ENCODE data around the gene FDXR. TPM values are rescaled to one million over a fixed set of nuclear protein-coding genes. Genes with fewer than 3 reads are reported as not detected.

The FDXR gene
- total RNA-seq, 1 donor from 2014 or later: 28.1 TPM

DNA sequence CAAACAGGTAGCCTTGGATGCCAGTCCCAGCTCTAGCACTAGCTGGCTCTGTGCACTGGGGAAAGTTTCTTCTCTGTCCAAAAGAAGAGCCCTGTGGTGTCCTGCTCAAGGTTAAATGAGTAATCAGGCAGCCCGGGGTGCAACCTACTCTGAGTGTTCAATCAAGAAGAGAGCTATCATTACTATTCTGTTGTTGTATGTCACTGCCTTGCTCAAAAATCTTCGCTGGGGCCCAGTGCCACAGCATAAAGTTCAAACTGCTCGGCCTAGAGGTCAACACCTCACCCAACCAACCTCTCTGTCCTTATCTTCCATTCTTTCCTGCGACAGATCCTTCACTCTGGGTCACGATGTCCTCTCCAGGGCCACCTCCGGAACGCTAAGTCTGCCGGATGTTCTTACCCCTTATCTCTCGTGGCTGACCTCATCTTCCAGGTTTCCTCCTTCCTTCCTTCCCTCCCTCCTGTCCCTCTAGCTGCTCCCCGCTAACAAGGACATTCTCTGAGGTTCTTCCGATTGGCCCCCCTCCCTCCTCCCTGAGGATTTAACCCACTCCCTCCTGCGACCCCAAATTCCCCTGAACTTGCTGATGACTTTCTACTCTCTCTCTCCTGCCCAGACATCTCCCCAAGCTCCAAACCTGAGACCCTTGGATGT lies 4.4 kb downstream of the FDXR start:
- no peaks in the 10 kb centered on the region for H3K9me3 Mint-ChIP-seq
- TF ChIP-seq CTCF (conservative IDR thresholded peaks at IDR 0.05): no peak
- H3K4me1 Mint-ChIP-seq (ENCODE audit: unreplicated experiment): peaks cover 25% of the 10 kb centered on the region
- peaks cover 13% of the 10 kb centered on the region for H3K27me3 Mint-ChIP-seq
- peak overlapping the region; percentile 56 for H3K27ac Mint-ChIP-seq
- H3K4me3 Mint-ChIP-seq: no peak overlapping the region
- no peak for DNase-seq (ENCODE audit: extremely low spot score, unreplicated experiment)
- peaks cover 10% of the 10 kb centered on the region for H3K36me3 Mint-ChIP-seq

DNA sequence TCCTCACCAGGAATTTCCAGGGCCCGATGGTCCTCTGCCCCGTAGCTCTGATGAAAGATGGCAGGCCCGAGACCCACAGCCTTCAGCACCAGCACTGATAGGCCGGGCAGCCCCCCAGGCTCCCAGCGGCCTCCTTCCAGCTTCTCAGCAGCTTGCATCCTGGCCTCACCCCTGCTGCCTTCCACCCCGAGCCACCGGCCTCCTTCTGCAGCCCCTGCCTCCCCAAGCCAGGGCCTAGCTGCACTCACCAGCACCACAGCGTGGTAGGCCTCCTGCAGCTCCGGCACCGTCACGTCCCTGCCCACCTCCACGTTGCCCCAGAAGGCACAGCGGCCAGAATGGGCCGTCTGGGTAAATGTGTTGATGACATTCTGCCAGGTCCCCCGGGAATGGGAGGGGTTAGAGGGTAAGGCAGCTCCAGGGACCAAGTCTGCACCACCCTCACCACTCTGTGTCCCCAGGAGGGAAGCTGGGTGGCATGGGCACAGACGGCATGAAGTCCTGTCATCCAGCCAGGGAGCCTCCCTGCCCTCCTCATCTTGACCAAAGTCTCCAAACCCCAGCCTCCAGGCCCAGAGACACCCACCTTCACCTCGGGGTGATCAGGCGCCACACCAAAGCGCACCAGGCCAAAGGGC lies 6.5 kb downstream of the FDXR start:
- Mint-ChIP-seq H3K36me3 (peaks cover 8% of the 10 kb centered on the region), H3K4me3 (no peak overlapping the region), H3K4me1 (ENCODE audit: unreplicated experiment) (peaks cover 14% of the 10 kb centered on the region), H3K27me3 (peaks cover 17% of the 10 kb centered on the region), H3K9me3 (no peaks in the 10 kb centered on the region), H3K27ac (no peak overlapping the region)
- no peak for TF ChIP-seq CTCF (conservative IDR thresholded peaks at IDR 0.05)
- no peak for DNase-seq (ENCODE audit: extremely low spot score, unreplicated experiment)

GRCh38 chr17:74865504-74866197 lies 7.1 kb downstream of the FDXR start:
- no peak for TF ChIP-seq CTCF (conservative IDR thresholded peaks at IDR 0.05)
- H3K27ac Mint-ChIP-seq: no peak overlapping the region
- peaks cover 12% of the 10 kb centered on the region for H3K4me1 Mint-ChIP-seq (ENCODE audit: unreplicated experiment)
- no peaks in the 10 kb centered on the region for H3K9me3 Mint-ChIP-seq
- H3K27me3 Mint-ChIP-seq: peaks cover 22% of the 10 kb centered on the region
- no peak for DNase-seq (ENCODE audit: extremely low spot score, unreplicated experiment)
- peaks cover 8% of the 10 kb centered on the region for H3K36me3 Mint-ChIP-seq
- H3K4me3 Mint-ChIP-seq: no peak overlapping the region

DNA sequence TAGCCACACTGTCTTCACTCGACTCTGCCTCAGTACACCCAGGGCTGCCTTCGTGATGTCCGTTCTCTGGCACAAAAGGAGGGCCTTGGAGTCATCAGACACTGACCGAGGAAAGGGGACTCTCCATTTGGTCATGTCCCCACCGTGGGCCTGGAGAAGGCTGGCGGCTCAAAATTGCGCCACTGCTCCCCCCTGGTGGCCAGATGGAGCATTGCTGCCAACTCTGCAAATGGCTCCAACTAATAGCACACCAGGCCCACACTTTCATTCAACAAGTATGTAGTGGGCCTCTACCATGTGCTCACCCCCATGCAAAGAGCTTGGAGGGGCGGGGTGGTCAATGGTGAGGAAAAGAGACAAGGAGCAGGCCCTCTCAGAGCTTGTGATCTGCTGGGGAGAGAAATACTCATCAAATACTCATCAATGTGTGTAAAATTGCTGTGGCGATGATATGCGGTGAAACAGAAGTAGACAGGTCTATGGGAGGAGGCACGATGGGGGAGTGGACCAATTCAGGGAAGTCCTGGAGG lies 7.9 kb downstream of the FDXR start:
- peaks cover 28% of the 10 kb centered on the region for H3K27me3 Mint-ChIP-seq
- peak; percentile 93 for TF ChIP-seq CTCF (conservative IDR thresholded peaks at IDR 0.05)
- peak; percentile 87 for DNase-seq (ENCODE audit: extremely low spot score, unreplicated experiment)
- H3K4me1 Mint-ChIP-seq (ENCODE audit: unreplicated experiment): peaks cover 12% of the 10 kb centered on the region
- H3K36me3 Mint-ChIP-seq: peaks cover 8% of the 10 kb centered on the region
- H3K27ac Mint-ChIP-seq: no peak overlapping the region
- peak overlapping the region; percentile 0 for H3K4me3 Mint-ChIP-seq
- no peaks in the 10 kb centered on the region for H3K9me3 Mint-ChIP-seq

- Mint-ChIP-seq H3K36me3 (peaks cover 5% of the 10 kb centered on the region), H3K4me1 (ENCODE audit: unreplicated experiment) (peaks cover 8% of the 10 kb centered on the region), H3K9me3 (no peaks in the 10 kb centered on the region), H3K4me3 (no peak overlapping the region), H3K27ac (no peak overlapping the region), H3K27me3 (peaks cover 29% of the 10 kb centered on the region)
- no peak for TF ChIP-seq CTCF (conservative IDR thresholded peaks at IDR 0.05)
- no peak for DNase-seq (ENCODE audit: extremely low spot score, unreplicated experiment)
Observed at GRCh38 chr17:74864297-74864865, 8.4 kb downstream of the FDXR start.
